ENCODE measurements around the gene WDR11.

The WDR11 gene

GRCh38 chr10:120944586-120945125, 93.5 kb downstream of the WDR11 start:
- ChIA-PET POLR2A (interaction anchor here (0.6 kb wide), 1 partner anchor 94 kb away, joined by 4 read pairs; no protein-coding TSS in a partner anchor), CTCF (interaction anchor here (0.8 to 1.8 kb wide), 7 partner anchors 8 to 943 kb away, joined by 3 to 5 read pairs (median 3); no protein-coding TSS in a partner anchor)
- 90% methylated on average over 3 of the region's 4 CpGs for WGBS (ENCODE audit: insufficient coverage)
- H3K4me3 ChIP-seq (ENCODE audit: control insufficient read depth in 1 of 7, extremely low read depth in 1 of 7, insufficient read depth in 4 of 7, low read depth in 2 of 7, low read length in 6 of 7): no peak overlapping the region
- H3K27ac ChIP-seq (ENCODE audit: insufficient read depth in 1 of 2, low read depth in 1 of 2, low read length in 2 of 2, poor library complexity in 1 of 2, severe bottlenecking in 2 of 2): no peak overlapping the region
- peaks cover 0 to 13% (median 9%) of the 10 kb centered on the region in 4 experiments for H3K4me1 ChIP-seq (ENCODE audit: control extremely low read depth in 1 of 4, control insufficient read depth in 4 of 4, insufficient read depth in 4 of 4, low read length in 3 of 4)
- DNase-seq: no peak
- H3K27me3 ChIP-seq (replicated peaks in 2 of 5; ENCODE audit: control insufficient read depth in 4 of 5, insufficient read depth in 5 of 5, low read length in 4 of 5): peaks cover 0 to 10% (median 8%) of the 10 kb centered on the region in 5 experiments
- H3K36me3 ChIP-seq (ENCODE audit: control insufficient read depth in 4 of 4, insufficient read depth in 4 of 4, low read length in 3 of 4): no peaks in the 10 kb centered on the region
- H3K9me3 ChIP-seq (ENCODE audit: control extremely low read depth in 1 of 5, control insufficient read depth in 4 of 5, insufficient read depth in 2 of 5, low read depth in 1 of 5, low read length in 4 of 5): no peaks in the 10 kb centered on the region

DNA sequence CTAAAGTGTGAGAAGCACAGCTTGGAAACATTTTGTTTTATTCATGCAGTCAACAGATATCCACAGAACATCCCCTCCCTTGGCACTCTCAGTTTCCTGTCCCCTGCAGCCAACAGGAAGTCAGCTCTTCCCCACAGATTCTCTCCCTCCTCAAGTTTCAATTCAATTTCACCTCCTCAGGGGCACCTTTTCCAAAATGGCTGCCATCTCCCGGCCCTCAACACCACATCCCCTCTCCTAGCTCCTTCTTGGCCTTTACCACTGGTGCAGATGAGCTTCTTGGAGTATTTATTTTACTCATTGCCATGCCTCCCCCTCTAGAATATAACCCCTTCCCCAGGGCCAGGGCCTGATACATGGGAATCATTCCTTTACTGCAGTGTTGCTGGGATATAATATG, 94.0 kb downstream of the WDR11 start:
- Histone ChIP-seq H3K9me3 (ENCODE audit: control extremely low read depth in 1 of 5, control insufficient read depth in 4 of 5, insufficient read depth in 2 of 5, low read depth in 1 of 5, low read length in 4 of 5) (no peaks in the 10 kb centered on the region), H3K4me1 (ENCODE audit: control extremely low read depth in 1 of 4, control insufficient read depth in 4 of 4, insufficient read depth in 4 of 4, low read length in 3 of 4) (peaks cover 0 to 17% (median 12%) of the 10 kb centered on the region in 4 experiments), H3K4me3 (ENCODE audit: control insufficient read depth in 1 of 7, extremely low read depth in 1 of 7, insufficient read depth in 4 of 7, low read depth in 2 of 7, low read length in 6 of 7) (no peak overlapping the region), H3K27ac (ENCODE audit: insufficient read depth in 1 of 2, low read depth in 1 of 2, low read length in 2 of 2, poor library complexity in 1 of 2, severe bottlenecking in 2 of 2) (no peak overlapping the region), H3K27me3 (replicated peaks in 2 of 5; ENCODE audit: control insufficient read depth in 4 of 5, insufficient read depth in 5 of 5, low read length in 4 of 5) (peaks cover 0 to 15% (median 13%) of the 10 kb centered on the region in 5 experiments), H3K36me3 (ENCODE audit: control insufficient read depth in 4 of 4, insufficient read depth in 4 of 4, low read length in 3 of 4) (no peaks in the 10 kb centered on the region)
- ChIA-PET POLR2A (interaction anchor here (0.6 kb wide), 1 partner anchor 94 kb away, joined by 4 read pairs; no protein-coding TSS in a partner anchor), CTCF (interaction anchor here (0.9 to 1.8 kb wide), 6 partner anchors 8 to 943 kb away, joined by 3 to 5 read pairs (median 4); no protein-coding TSS in a partner anchor)
- DNase-seq: no peak
- WGBS (ENCODE audit: insufficient coverage): no CpG with 5 or more reads among the region's 1 CpG

DNA sequence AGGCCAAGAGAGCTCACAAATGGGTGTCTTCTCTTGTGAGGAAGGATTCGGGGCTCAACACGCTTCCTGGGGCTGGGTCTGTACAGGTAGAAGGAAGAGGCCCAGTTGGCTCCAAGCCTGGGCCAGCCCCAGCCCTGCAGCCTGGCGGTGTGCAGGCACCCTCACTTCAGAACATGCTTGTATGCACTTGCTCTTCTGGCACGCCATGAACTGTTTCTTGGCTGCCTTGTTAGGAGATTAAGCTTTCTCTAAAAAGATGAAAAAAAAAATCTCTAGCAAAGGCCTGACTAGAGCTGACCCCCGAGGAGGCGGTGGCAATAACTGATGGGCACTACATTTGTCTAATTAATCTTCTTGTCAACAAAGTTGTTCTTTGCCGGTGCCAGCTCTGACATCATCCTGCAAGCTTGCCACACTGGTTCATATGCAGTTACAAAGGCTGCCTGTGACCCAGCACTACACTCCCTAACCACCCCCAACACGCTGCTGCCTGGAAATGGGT, 94.7 kb downstream of the WDR11 start:
- 92% methylated on average over 6 of the region's 8 CpGs for WGBS (ENCODE audit: insufficient coverage)
- peaks cover 0 to 22% (median 20%) of the 10 kb centered on the region in 5 experiments for H3K27me3 ChIP-seq (replicated peaks in 2 of 5; ENCODE audit: control insufficient read depth in 4 of 5, insufficient read depth in 5 of 5, low read length in 4 of 5)
- ChIA-PET CTCF (interaction anchor here (0.9 to 1.8 kb wide), 7 partner anchors 8 to 942 kb away, joined by 3 to 5 read pairs (median 4); no protein-coding TSS in a partner anchor), POLR2A (no interaction called here)
- H3K4me3 ChIP-seq (ENCODE audit: control insufficient read depth in 1 of 7, extremely low read depth in 1 of 7, insufficient read depth in 4 of 7, low read depth in 2 of 7, low read length in 6 of 7): no peak overlapping the region
- peaks cover 0 to 17% (median 12%) of the 10 kb centered on the region in 4 experiments for H3K4me1 ChIP-seq (ENCODE audit: control extremely low read depth in 1 of 4, control insufficient read depth in 4 of 4, insufficient read depth in 4 of 4, low read length in 3 of 4)
- no peak overlapping the region for H3K27ac ChIP-seq (ENCODE audit: insufficient read depth in 1 of 2, low read depth in 1 of 2, low read length in 2 of 2, poor library complexity in 1 of 2, severe bottlenecking in 2 of 2)
- H3K9me3 ChIP-seq (ENCODE audit: control extremely low read depth in 1 of 5, control insufficient read depth in 4 of 5, insufficient read depth in 2 of 5, low read depth in 1 of 5, low read length in 4 of 5): no peaks in the 10 kb centered on the region
- H3K36me3 ChIP-seq (ENCODE audit: control insufficient read depth in 4 of 4, insufficient read depth in 4 of 4, low read length in 3 of 4): no peaks in the 10 kb centered on the region
- DNase-seq: peak in 1 of 3 donors; percentile 6

DNA sequence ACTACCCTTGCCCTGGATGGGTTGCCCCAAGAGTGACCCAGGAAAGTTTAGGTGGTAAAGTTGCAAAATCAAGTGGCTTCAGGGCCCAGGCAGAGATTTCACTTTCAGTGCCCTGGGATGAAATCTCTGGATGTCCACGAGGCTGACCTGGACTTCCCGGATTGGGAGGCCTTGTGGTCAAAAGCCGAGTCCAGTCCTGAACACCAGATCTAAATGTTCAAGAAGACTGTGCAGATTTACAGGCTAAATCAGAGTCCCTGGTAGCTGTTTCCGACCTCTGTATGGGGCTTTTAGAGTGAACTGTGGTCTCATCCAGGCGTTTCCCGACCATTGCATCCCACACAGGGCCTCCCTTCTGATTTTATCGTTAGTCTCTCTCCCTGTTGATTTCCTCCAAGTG, 95.3 kb downstream of the WDR11 start:
- Histone ChIP-seq H3K27ac (ENCODE audit: insufficient read depth in 1 of 2, low read depth in 1 of 2, low read length in 2 of 2, poor library complexity in 1 of 2, severe bottlenecking in 2 of 2) (no peak overlapping the region), H3K4me1 (ENCODE audit: control extremely low read depth in 1 of 4, control insufficient read depth in 4 of 4, insufficient read depth in 4 of 4, low read length in 3 of 4) (peaks cover 0 to 17% (median 12%) of the 10 kb centered on the region in 4 experiments), H3K27me3 (replicated peaks in 2 of 5; ENCODE audit: control insufficient read depth in 4 of 5, insufficient read depth in 5 of 5, low read length in 4 of 5) (peaks cover 3 to 28% (median 26%) of the 10 kb centered on the region in 5 experiments), H3K9me3 (ENCODE audit: control extremely low read depth in 1 of 5, control insufficient read depth in 4 of 5, insufficient read depth in 2 of 5, low read depth in 1 of 5, low read length in 4 of 5) (no peaks in the 10 kb centered on the region), H3K36me3 (ENCODE audit: control insufficient read depth in 4 of 4, insufficient read depth in 4 of 4, low read length in 3 of 4) (no peaks in the 10 kb centered on the region), H3K4me3 (ENCODE audit: control insufficient read depth in 1 of 7, extremely low read depth in 1 of 7, insufficient read depth in 4 of 7, low read depth in 2 of 7, low read length in 6 of 7) (no peak overlapping the region)
- ChIA-PET POLR2A (no interaction called here), CTCF (interaction anchor here (1.4 to 1.8 kb wide), 3 partner anchors 11 to 941 kb away, joined by 4 to 5 read pairs (median 5); no protein-coding TSS in a partner anchor)
- WGBS (ENCODE audit: insufficient coverage): 92% methylated on average over 7 of the region's 7 CpGs
- DNase-seq: no peak

DNA sequence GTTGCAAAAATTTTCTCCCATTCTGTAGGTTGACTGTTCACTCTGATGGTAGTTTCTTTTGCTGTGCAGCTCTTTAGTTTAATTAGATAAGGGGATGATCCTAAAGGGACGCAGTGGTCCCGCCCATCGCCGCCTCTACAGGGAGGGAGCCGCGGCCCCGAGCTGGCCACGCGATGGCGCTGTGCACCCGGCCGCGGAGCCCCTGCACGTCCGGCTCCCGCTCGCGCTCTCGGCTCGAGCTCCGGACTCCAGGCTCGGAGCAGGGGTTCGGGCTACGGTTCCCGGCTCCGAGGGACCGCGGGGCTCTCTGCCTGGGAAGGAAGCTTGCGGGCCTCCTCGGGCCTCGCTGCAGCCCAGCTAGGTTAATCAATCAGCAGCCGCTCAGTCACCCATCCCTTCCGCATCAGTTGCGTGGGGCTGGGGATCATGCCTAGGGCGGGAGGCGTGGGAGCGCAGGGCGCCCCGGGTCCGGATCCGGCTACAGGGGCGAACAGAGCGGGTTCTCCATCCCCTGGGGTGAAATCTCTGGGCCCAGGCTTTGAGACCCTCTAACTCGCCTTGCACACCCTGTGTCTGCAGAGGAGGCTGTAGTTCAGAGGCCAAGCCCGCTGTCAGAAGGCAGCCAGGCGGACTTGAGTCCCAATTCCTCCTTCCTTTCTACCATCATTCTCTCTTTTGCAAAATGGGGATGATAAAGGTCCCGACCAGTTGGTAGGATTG, 97.9 kb downstream of the WDR11 start:
- H3K27ac ChIP-seq (ENCODE audit: insufficient read depth in 1 of 2, low read depth in 1 of 2, low read length in 2 of 2, poor library complexity in 1 of 2, severe bottlenecking in 2 of 2): no peak overlapping the region
- H3K27me3 ChIP-seq (replicated peaks in 2 of 5; ENCODE audit: control insufficient read depth in 4 of 5, insufficient read depth in 5 of 5, low read length in 4 of 5): peaks cover 5 to 48% (median 26%) of the 10 kb centered on the region in 5 experiments
- CTCF ChIA-PET: interaction anchor here (0.6 to 2.2 kb wide), 12 partner anchors 9 to 952 kb away, joined by 3 to 18 read pairs (median 4); no protein-coding TSS in a partner anchor
- peak overlapping the region; percentile 30 to 78 (median 61) for H3K4me3 ChIP-seq (ENCODE audit: control insufficient read depth in 1 of 7, extremely low read depth in 1 of 7, insufficient read depth in 4 of 7, low read depth in 2 of 7, low read length in 6 of 7)
- POLR2A ChIA-PET: no interaction called here
- under 1% methylated on average over 38 of the region's 47 CpGs for WGBS (ENCODE audit: insufficient coverage)
- H3K36me3 ChIP-seq (ENCODE audit: control insufficient read depth in 4 of 4, insufficient read depth in 4 of 4, low read length in 3 of 4): no peaks in the 10 kb centered on the region
- peak; percentile 62 to 81 (median 80) for DNase-seq
- peaks cover 0 to 13% (median 10%) of the 10 kb centered on the region in 4 experiments for H3K4me1 ChIP-seq (ENCODE audit: control extremely low read depth in 1 of 4, control insufficient read depth in 4 of 4, insufficient read depth in 4 of 4, low read length in 3 of 4)
- H3K9me3 ChIP-seq (ENCODE audit: control extremely low read depth in 1 of 5, control insufficient read depth in 4 of 5, insufficient read depth in 2 of 5, low read depth in 1 of 5, low read length in 4 of 5): peaks cover 0 to 12% (median 1%) of the 10 kb centered on the region in 5 experiments

DNA sequence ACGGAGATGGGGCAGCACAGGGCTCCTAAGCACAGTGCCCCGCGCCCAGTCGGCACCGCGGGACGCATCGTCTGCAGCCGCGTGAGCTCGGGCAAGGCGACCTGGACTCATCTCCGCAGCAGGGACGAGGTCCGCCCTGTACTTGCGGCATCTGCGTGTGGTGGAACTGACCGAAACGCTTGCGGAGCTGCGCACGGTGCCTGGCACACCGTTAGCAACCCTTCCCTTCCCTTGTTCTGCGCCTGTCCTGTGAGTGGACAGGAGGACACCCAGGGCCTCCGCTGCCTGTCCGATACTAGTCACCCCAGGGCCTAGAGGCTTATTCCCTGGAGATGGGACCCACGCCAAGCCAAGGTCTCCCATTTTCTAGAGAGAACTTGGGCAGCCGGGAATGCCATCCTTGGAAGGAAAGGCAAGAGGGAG, 98.5 kb downstream of the WDR11 start:
- H3K27me3 ChIP-seq (replicated peaks in 2 of 5; ENCODE audit: control insufficient read depth in 4 of 5, insufficient read depth in 5 of 5, low read length in 4 of 5): peaks cover 5 to 48% (median 26%) of the 10 kb centered on the region in 5 experiments
- DNase-seq: peak in 1 of 3 donors; percentile 12
- 5% methylated on average over 26 of the region's 28 CpGs for WGBS (ENCODE audit: insufficient coverage)
- POLR2A ChIA-PET: interaction anchor here (0.6 kb wide), 1 partner anchor 1949 kb away, joined by 3 read pairs; no protein-coding TSS in a partner anchor
- no peaks in the 10 kb centered on the region for H3K36me3 ChIP-seq (ENCODE audit: control insufficient read depth in 4 of 4, insufficient read depth in 4 of 4, low read length in 3 of 4)
- H3K27ac ChIP-seq (ENCODE audit: insufficient read depth in 1 of 2, low read depth in 1 of 2, low read length in 2 of 2, poor library complexity in 1 of 2, severe bottlenecking in 2 of 2): no peak overlapping the region
- H3K4me3 ChIP-seq (ENCODE audit: control insufficient read depth in 1 of 7, extremely low read depth in 1 of 7, insufficient read depth in 4 of 7, low read depth in 2 of 7, low read length in 6 of 7): peak overlapping the region in 5 of 7 experiments; percentile 44 to 78 (median 62)
- CTCF ChIA-PET: interaction anchor here (0.6 to 2.2 kb wide), 10 partner anchors 8 to 937 kb away, joined by 3 to 18 read pairs (median 4); no protein-coding TSS in a partner anchor
- peaks cover 0 to 14% (median 1%) of the 10 kb centered on the region in 5 experiments for H3K9me3 ChIP-seq (ENCODE audit: control extremely low read depth in 1 of 5, control insufficient read depth in 4 of 5, insufficient read depth in 2 of 5, low read depth in 1 of 5, low read length in 4 of 5)
- H3K4me1 ChIP-seq (ENCODE audit: control extremely low read depth in 1 of 4, control insufficient read depth in 4 of 4, insufficient read depth in 4 of 4, low read length in 3 of 4): peaks cover 0 to 13% (median 10%) of the 10 kb centered on the region in 4 experiments

Measured in common myeloid progenitor, CD34-positive (primary cell).